MV-4-11 (cell line): ENCODE results near the gene TIMMDC1.
"Not testable (repeated sequence)": the region's sequence is repeated elsewhere in the genome, so short reads cannot be mapped to it uniquely, and the experiment has no call there.

Experiments used
- DNase-seq: peaks from one replicate; lab custom pipeline; 2025; lab: John Stamatoyannopoulos, UW

Gene TIMMDC1

GRCh38 chr3:119510690-119511089, 12.3 kb downstream of the TIMMDC1 start:
- DNase-seq, result no peak

DNA sequence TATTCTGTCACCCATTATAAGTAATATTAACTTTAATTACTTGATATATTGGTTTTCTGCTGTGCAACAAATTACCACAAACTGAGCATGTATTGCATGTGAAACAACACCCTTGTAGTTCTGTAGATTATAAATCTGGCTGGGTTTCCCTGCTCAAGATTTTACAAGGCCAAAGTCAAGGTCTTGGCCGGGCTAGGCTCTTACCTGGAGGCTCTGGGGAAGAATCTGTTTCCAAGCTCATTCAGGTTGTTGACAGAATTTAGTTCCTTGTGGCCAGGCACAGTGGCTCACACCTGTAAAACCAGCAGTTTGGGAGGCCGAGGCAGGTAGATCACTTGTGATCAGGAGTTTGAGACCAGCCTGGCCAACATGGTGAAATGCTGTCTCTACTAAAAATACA, 16.3 kb downstream of the TIMMDC1 start:
- no peak for DNase-seq

- DNase-seq, result no peak
Measured at GRCh38 chr3:119517112-119517511, 18.8 kb downstream of the TIMMDC1 start.

GRCh38 chr3:119518026-119518425, 19.7 kb downstream of the TIMMDC1 start:
- no peak for DNase-seq

DNA sequence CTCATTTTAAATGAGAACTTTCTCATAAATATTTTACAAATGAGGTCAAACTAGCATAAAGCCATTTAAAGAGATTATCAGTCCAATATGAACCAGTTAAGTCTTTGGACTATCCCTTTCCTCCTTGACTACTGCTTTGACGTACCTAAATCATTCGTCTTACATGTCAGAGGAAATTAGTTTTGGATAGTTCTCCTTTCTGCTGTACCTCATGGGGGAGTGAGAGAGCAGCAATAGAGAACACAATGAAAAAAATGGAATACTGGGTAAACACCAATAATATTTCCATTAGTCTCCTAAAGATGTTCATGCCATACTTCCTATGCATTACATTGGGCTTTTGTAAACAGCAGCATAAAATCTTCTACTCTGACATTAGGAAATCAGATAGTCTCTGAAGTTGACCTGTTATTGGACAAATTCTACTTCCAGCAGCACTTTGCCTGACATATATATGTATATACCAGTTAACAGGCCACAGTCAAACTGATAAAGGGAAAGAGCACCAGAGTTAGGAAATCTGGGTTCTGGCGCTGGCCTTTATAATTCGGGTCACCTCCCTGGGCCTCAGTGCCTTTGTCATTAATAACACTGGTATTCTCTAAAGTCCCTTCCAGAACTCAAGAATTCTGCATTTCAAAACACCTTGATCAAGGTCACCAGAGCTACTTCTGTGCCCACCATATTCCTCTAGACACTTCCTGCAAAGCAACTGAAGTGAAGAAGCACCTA, 26.8 kb downstream of the TIMMDC1 start:
- peak; percentile 29 for DNase-seq

DNA sequence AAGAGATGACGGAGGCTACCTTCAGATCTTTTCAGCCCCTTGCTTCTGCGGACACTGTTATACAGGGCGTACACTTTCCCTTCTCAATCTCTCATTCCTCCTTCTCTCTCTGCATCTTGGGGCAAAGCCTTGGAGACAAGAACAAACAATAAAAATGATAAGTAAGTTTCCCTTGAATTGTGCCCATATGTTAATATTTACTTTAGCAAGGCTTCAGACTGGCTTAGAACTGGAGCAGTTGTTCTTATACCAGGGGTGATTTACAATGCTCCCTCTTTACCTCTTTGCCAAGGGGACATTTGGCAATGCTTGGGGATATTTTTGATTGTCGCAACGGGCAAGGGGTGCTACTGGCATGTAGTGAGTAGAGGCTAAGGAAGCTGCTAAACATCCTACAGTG, 29.4 kb downstream of the TIMMDC1 start:
- no peak for DNase-seq

GRCh38 chr3:119529883-119530282, 31.5 kb downstream of the TIMMDC1 start:
- DNase-seq, result no peak

DNA sequence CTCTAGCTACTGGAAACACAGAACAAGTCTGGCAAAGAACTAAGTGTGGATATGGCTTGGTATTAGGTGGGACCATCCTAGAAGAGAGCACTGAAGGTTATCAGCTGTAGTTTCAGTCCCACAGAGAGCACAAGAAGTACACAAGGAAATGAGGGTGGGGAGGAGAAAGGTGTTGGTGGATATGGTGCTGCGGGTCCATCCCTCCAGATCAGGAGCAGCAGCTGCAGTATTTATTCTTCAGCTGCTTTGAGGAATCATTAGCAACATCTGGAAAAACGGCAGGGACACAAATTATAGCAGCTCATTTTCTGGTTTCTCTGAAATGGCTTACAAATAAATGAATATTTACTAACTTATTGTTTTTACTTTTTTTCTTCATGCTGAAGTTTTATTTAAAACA, 32.1 kb downstream of the TIMMDC1 start:
- no peak for DNase-seq

DNA sequence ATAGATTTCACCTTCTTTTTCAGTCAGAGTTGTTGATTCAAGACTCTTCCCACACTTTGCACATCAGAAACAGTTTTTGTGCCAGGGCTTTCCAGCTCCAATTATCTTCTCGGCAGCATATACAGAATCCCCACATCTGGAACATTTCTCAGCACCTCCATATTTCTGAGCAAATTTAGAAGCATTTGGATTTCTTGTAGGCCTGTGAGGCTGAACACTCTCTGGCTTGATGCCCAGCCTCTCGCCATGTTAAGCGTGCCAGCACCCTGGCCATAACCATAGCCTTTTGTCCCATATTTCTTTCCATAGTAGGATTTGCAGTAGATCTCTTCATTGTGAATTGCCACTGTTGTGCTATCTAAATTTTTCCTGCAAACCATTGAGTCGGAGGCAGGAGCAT, 32.8 kb downstream of the TIMMDC1 start:
- no peak for DNase-seq

DNA sequence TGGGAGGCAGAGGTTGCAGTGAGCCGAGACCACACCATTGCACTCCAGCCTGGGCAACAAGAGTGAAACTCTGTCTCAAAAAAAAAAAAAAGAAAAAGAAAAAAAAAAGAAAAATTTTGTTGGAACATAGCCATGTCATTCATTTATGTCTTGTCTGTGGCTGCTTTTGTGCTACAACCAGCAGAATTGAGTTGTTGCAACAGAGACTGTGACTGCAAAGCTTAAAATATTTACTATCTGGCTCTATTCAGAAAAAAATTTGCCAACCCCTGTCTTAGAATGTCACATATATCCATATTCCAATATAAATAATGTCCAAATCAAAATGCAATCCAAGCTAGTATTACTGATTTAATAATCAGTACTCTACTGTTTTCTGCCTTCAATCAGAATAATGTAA, 35.9 kb downstream of the TIMMDC1 start:
- no peak for DNase-seq

DNA sequence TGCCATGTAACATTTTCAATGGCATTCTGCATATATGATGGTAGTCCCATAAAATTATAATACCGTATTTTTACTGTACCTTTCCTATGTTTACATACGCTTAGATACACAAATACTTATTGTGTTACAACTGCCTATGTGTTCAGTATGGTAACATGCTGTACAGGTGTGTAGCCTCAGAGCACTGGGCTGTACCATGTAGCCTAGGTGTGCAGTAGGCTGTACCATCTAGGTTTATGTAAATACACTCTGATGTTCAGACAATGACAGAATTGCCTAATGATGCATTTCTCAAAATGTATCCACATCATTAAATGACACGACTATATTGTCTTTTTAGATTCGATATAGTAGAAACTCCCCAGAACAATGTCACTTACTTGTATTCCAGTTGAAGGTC, 38.4 kb downstream of the TIMMDC1 start:
- DNase-seq, result no peak

DNA sequence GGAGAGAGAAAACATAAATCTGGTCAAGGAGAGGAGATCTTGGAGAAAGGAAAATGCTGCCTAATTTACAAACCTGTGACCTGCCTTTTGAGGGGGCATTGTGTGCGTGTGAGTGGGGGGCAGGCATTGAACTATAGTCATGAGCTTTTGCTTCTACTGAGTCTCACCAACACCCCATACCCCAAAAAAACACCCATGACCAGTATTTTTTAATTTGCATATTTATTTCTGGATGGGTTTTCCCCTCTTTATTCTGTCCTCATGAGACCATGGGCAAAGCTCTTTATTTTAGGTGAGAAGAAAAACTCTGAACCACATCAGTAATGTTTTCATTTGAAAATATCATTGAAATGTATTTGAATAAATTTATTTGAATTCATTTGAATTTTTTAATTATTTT, 40.4 kb downstream of the TIMMDC1 start:
- DNase-seq, result no peak

GRCh38 chr3:119541547-119541946, 43.2 kb downstream of the TIMMDC1 start:
- no peak for DNase-seq

DNA sequence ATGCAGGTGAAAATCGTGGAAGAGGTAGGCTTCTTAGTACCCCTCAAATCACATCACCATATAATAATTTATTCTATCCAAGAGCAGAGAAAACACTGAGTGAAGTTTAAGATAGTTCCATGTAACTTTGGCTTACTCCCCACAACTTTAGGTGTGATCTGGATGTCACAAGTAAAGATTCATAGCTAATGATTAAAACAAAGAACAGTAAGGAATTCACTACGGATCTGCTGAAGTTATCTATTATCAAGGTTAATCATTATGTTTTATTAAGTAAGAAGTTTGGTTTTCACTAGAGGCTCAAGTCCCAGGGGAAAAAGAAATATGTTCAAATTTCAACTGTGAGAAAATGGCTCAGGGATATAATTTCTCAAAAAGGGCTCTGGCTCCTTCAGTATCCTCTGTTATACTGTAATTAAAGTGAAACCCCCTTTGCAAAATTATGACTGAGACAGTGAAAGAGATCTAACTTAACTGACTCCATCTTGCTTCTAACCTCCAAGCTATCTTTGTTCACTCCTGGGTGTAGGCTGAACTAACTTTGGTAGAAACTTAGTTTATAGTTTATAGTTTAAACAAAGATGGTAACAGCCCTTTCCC, 43.9 kb downstream of the TIMMDC1 start:
- DNase-seq, result no peak

GRCh38 chr3:119543147-119543546, 44.8 kb downstream of the TIMMDC1 start:
- no peak for DNase-seq

GRCh38 chr3:119547227-119547626, 48.9 kb downstream of the TIMMDC1 start:
- no peak for DNase-seq

- no peak for DNase-seq
Measured at GRCh38 chr3:119548341-119548740, 50.0 kb downstream of the TIMMDC1 start.

DNA sequence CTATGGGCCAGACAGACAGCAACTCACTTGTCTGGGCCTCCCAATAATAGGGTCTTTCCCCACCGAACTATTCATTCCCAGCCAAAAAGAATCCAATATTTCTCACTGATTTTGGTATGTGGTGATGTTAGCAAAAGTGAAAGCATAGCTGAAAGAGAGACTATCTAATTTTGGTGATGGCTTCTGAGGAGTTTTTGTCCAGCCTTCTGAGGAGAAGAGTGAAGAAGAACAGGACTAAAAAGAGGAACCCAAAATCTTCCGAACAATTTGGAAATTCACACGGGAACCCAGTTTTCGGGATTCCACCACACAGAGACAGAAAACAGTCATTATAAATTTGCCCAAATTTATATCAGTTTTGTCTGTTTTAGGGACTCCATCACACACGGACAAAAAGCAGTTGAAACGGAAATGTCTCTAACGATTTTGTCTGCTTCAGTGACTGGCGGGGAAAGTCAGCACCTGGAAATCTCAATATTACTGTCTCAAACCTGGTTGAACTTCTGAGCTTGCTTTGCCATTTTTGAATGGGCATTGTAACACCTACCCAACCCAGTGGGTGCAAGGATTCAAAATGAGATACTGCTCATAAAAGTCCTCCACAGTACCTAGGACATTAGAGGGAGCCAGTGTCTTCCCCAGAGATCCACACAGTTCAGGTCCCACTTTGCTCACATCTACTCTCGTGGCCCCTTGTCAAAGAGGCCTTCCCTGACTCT, 52.0 kb downstream of the TIMMDC1 start:
- no peak for DNase-seq

DNA sequence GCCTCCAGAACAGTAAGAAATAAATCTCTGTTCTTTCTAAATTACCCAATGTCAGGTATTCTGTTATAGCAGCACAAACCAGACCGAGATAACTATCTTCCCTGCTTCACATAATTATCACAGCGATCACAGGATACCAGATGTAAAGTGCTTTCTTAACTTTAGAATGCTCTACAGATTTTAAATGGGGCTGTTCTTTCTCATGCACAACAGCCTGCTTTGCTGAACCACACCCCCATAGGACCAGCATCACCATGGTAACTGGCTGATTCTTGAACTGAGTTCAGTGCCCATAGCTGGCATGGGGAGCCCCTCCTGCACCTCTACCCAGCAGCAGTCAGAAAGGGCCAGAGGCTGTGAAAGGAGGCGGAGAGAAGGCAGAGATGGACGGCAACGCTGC, 53.3 kb downstream of the TIMMDC1 start:
- no peak for DNase-seq

GRCh38 chr3:119552928-119553327, 54.6 kb downstream of the TIMMDC1 start:
- not testable (repeated sequence) for DNase-seq

- DNase-seq, result no peak
Measured at GRCh38 chr3:119553823-119554415, 55.6 kb downstream of the TIMMDC1 start.

DNA sequence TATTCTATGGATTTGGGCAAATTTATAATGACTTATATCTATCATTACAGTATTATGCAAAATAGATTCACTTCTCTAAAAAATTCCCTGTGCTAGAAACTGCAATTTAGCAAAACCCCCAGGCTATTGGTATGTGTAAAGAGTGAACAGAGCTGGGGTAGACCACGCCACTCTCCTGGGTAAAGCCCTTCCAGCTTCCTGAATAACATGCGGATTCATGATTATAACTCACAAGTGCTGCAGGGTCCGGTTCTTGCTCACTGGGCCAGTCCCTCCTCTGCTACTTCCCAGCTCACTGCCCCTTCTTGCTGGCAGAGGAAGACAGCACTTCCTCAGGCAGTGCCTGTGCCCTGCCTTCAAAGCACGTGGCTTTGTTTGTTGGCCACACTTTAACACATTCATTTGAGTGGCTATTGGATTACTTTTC, 57.0 kb downstream of the TIMMDC1 start:
- DNase-seq, result peak; percentile 64

DNA sequence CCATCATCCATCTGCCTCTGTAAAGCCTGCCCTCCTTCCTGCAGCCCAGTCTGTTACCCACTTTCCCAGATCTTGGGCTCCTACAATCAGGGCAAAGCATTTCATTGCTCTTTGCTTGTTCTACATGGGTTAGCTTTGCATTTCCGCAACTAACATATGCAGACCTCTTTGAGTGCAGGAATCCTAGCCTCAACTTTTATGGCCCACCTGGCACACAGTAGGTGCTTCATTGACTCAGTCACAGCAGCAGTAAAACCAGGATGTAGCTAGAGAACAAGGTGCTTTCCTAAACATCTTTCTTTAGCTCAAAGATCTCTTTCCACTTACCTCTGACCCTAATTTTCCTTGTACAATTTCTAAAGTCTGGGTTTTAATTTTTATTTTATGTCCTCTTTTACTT, 57.6 kb downstream of the TIMMDC1 start:
- DNase-seq, result no peak
